K562 (cell line): ENCODE data around the gene ANKH. TPM values are rescaled to one million over a fixed set of nuclear protein-coding genes. Genes with fewer than 3 reads are reported as not detected.
A peak's percentile ranks its signal among the peaks of the same experiment; 100 is the strongest.

Experiments
- ATAC-seq: fragments of 200-7000 bp; cut with Tn5 transposase; 3 replicates; pipeline ENCODE4 v1.9.1; 2020; ENCODE audit warnings: moderate library complexity
- BruUV-seq: library from RNA; stranded (reverse); fragments of 400-500 nt; replicated peaks from 2 replicates; lab custom pipeline; 2021; lab: Mats Ljungman, UMichigan
- CTCF ChIA-PET: fragments of 300-600 bp; formaldehyde crosslinking; extraction: SDS; loops from one replicate; lab custom pipeline; 2021; ENCODE audit warnings: low intra/inter-chr PET ratio; lab: Yijun Ruan, JAX
- POLR2A ChIA-PET: fragments of 300-600, 350-650 bp; sonication (Branson Sonifier 250); formaldehyde crosslinking; extraction: SDS; loops from one replicate; lab custom pipeline; 2021; ENCODE audit warnings: antibody characterized with exemption, inconsistent platforms; lab: Yijun Ruan, JAX
- DNase-seq, 4 experiments: peaks; one replicate each; pipeline versions ENCODE4 v3.0.0 to v3.0.0-alpha.2; 2011 to 2018; ENCODE audit warnings: low spot score in 3 of 4, mixed read lengths in 3 of 4; ENCODE audit errors: extremely low read depth in 1 of 4
- FAIRE-seq: peaks from 2 replicates; lab custom pipeline; 2011; peaks lifted over from hg19 to GRCh38; lab: Jason Lieb, UNC
- H2AFZ ChIP-seq: 2 replicates; pipeline ENCODE4 v1.6.0; 2011; ENCODE audit warnings: low read depth, low read length, control low read depth, inconsistent platforms
- H3K27ac ChIP-seq: fragments of 200-600 bp; 3 replicates; pipeline ENCODE4 v1.8.0; 2011; ENCODE audit warnings: low read depth, mild to moderate bottlenecking, control low read depth, inconsistent platforms, low read length, moderate library complexity, mixed read lengths; ENCODE audit errors: extremely low read depth
- H3K27me3 ChIP-seq, 2 experiments: fragments of 300-600 bp in 1 of 2; 2 replicates in 1 of 2; 3 replicates in 1 of 2; pipeline versions ENCODE4 v1.6.0 to v1.8.0; 2011; ENCODE audit warnings: inconsistent platforms in 2 of 2, low read length in 2 of 2, mild to moderate bottlenecking in 1 of 2, mixed read lengths in 1 of 2, moderate library complexity in 1 of 2; ENCODE audit not compliant: control insufficient read depth in 2 of 2, insufficient read depth in 2 of 2
- H3K36me3 ChIP-seq: fragments of 300-600 bp; 3 replicates; pipeline ENCODE4 v1.8.0; 2011; ENCODE audit warnings: mild to moderate bottlenecking, low read length, inconsistent platforms; ENCODE audit not compliant: control insufficient read depth, insufficient read depth
- H3K4me1 ChIP-seq, 2 experiments: fragments of 200-600 bp in 1 of 2; replicated peaks in 1 of 2; 2 replicates in 1 of 2; 3 replicates in 1 of 2; pipeline versions ENCODE4 v1.5.1 to v1.8.0; 2011; ENCODE audit warnings: inconsistent platforms in 2 of 2, low read length in 2 of 2, mild to moderate bottlenecking in 1 of 2, mixed read lengths in 1 of 2, moderate library complexity in 1 of 2; ENCODE audit not compliant: control insufficient read depth in 2 of 2, insufficient read depth in 2 of 2
- H3K4me2 ChIP-seq: 2 replicates; pipeline ENCODE4 v1.6.1; 2011; ENCODE audit warnings: low read length, control low read depth, inconsistent platforms, mixed read lengths; ENCODE audit not compliant: insufficient read depth
- H3K4me3 ChIP-seq: fragments of 200-600 bp; sonication (generic), shearing (Covaris generic); 2 replicates; pipeline ENCODE4 v1.5.1; 2016; ENCODE audit warnings: control low read depth, inconsistent platforms
- H3K79me2 ChIP-seq: fragments of 200-600 bp; 3 replicates; pipeline ENCODE4 v1.8.0; 2011; ENCODE audit warnings: low read length, inconsistent platforms; ENCODE audit not compliant: control insufficient read depth, insufficient read depth
- H3K9ac ChIP-seq, 2 experiments: 2 replicates each; pipeline versions ENCODE4 v1.6.0 to v1.6.1; 2011; ENCODE audit warnings: low read depth in 2 of 2, low read length in 2 of 2, control low read depth in 1 of 2, inconsistent platforms in 1 of 2, mild to moderate bottlenecking in 1 of 2, mixed read lengths in 1 of 2; ENCODE audit not compliant: insufficient read depth in 1 of 2
- H3K9me1 ChIP-seq: one replicate; pipeline ENCODE4 v1.6.0; 2011; ENCODE audit warnings: inconsistent platforms, mild to moderate bottlenecking, low read length, moderate library complexity; ENCODE audit not compliant: control insufficient read depth, insufficient read depth
- H3K9me3 ChIP-seq: replicated peaks from 2 replicates; pipeline ENCODE4 v1.5.1; 2011; ENCODE audit warnings: low read depth, low read length, inconsistent platforms; ENCODE audit not compliant: control insufficient read depth, insufficient read depth
- H4K20me1 ChIP-seq: replicated peaks from 2 replicates; pipeline ENCODE4 v1.6.1; 2011; ENCODE audit warnings: low read length, inconsistent platforms, mixed read lengths; ENCODE audit not compliant: control insufficient read depth, insufficient read depth
- BCOR ChIP-seq: fragments of 450-650 bp; IDR thresholded peaks from 2 replicates; pipeline ENCODE4 v1.6.1; 2016
- DDX20 ChIP-seq: fragments of 450-650 bp; IDR thresholded peaks from 2 replicates; pipeline ENCODE4 v1.6.1; 2016; ENCODE audit warnings: missing genetic modification characterization, low read depth, mild to moderate bottlenecking, missing compliant biosample characterization, moderate library complexity
- DIDO1 ChIP-seq: fragments of 450-650 bp; IDR thresholded peaks from 2 replicates; pipeline ENCODE4 v1.6.1; 2016; ENCODE audit warnings: low read depth, missing biosample characterization, missing genetic modification characterization
- FOXA3 ChIP-seq, 2 experiments: fragments of 450-650 bp in 1 of 2; sonication (generic) in 1 of 2; formaldehyde crosslinking; IDR thresholded peaks in 1 of 2; conservative IDR thresholded peaks in 1 of 2; 2 replicates each; pipeline versions ENCODE4 v1.4.0 to v1.8.0; 2020 to 2022; ENCODE audit warnings: mild to moderate bottlenecking in 2 of 2, missing genetic modification reagents in 1 of 2
- GABPA ChIP-seq: fragments of 200-800 bp; sonication (Bioruptor generic); conservative IDR thresholded peaks from 2 replicates; pipeline ENCODE4 v1.6.1; 2016; ENCODE audit warnings: low read depth, missing genetic modification characterization, missing compliant biosample characterization
- HOXB6 ChIP-seq: fragments of 250-450 bp; sonication (Bioruptor Pico); IDR thresholded peaks from 2 replicates; pipeline ENCODE4 v1.5.1; 2022; ENCODE audit warnings: mild to moderate bottlenecking, borderline replicate concordance
- NBN ChIP-seq: fragments of 450-650 bp; IDR thresholded peaks from 2 replicates; pipeline ENCODE4 v1.6.1; 2016; ENCODE audit warnings: low read depth, mild to moderate bottlenecking
- NR1H2 ChIP-seq: sonication (generic); formaldehyde crosslinking; IDR thresholded peaks from 2 replicates; pipeline ENCODE4 v1.4.0; 2020; ENCODE audit warnings: mild to moderate bottlenecking, missing genetic modification reagents
- NR2C1 ChIP-seq, 2 experiments: fragments of 450-650 bp; IDR thresholded peaks; 2 replicates each; pipeline ENCODE4 v1.6.1; 2017; ENCODE audit warnings: mild to moderate bottlenecking in 2 of 2, antibody characterized with exemption in 1 of 2, inconsistent platforms in 1 of 2, missing compliant biosample characterization in 1 of 2, missing genetic modification characterization in 1 of 2
- NR3C1 ChIP-seq: sonication (generic); formaldehyde crosslinking; IDR thresholded peaks from 2 replicates; pipeline ENCODE4 v1.8.1; 2022; ENCODE audit warnings: missing genetic modification reagents
- PPARD ChIP-seq: fragments of 250-450 bp; sonication (Bioruptor Pico); IDR thresholded peaks from 2 replicates; pipeline ENCODE4 v1.8.0; 2022; ENCODE audit warnings: inconsistent platforms, mild to moderate bottlenecking, moderate library complexity
- RBFOX2 ChIP-seq: fragments of 200-400 bp; formaldehyde crosslinking; IDR thresholded peaks from 2 replicates; pipeline ENCODE4 v1.6.1; 2017; ENCODE audit warnings: low read depth, mild to moderate bottlenecking, low read length, moderate library complexity
- RBM14 ChIP-seq: fragments of 200-400 bp; formaldehyde crosslinking; IDR thresholded peaks from 2 replicates; pipeline ENCODE4 v1.6.1; 2018; ENCODE audit warnings: low read depth, mild to moderate bottlenecking, low read length, moderate library complexity, borderline replicate concordance; ENCODE audit not compliant: insufficient read depth
- RBM15 ChIP-seq: fragments of 200-400 bp; formaldehyde crosslinking; IDR thresholded peaks from 2 replicates; pipeline ENCODE4 v1.6.1; 2018; ENCODE audit warnings: mild to moderate bottlenecking, low read length, moderate library complexity; ENCODE audit not compliant: insufficient read depth
- SMC3 ChIP-seq: conservative IDR thresholded peaks from 2 replicates; pipeline ENCODE4 v1.6.1; 2011; ENCODE audit warnings: low read depth, low read length, improper control_type of control experiment; ENCODE audit not compliant: insufficient read depth
- SP1 ChIP-seq: sonication (generic); formaldehyde crosslinking; IDR thresholded peaks from 2 replicates; pipeline ENCODE4 v1.8.1; 2022; ENCODE audit warnings: mild to moderate bottlenecking, missing genetic modification reagents
- SPI1 ChIP-seq: IDR thresholded peaks from 2 replicates; pipeline ENCODE4 v1.6.1; 2011; ENCODE audit warnings: low read depth, low read length, control low read depth, borderline replicate concordance
- ZNF146 ChIP-seq: IDR thresholded peaks from one replicate; pipeline ENCODE4 v1.6.1; 2018; ENCODE audit warnings: missing compliant biosample characterization; ENCODE audit not compliant: unreplicated experiment
- ZZZ3 ChIP-seq: fragments of 450-650 bp; IDR thresholded peaks from 2 replicates; pipeline ENCODE4 v1.6.1; 2016; ENCODE audit warnings: antibody characterized with exemption, mild to moderate bottlenecking, moderate library complexity
- WGBS: fragments of 100-300 bp; shearing (Covaris generic); methylation state at CpG from one replicate; pipeline ENCODE4 v1.1.6; 2016; ENCODE audit warnings: low coverage, mixed read lengths; ENCODE audit not compliant: insufficient coverage; ENCODE audit errors: missing lambda C conversion rate; 5-methylcytosine and 5-hydroxymethylcytosine counted together
- in situ Hi-C: fragments of 300-500 bp; cut with MboI; formaldehyde crosslinking; loops from 4 replicates; pipeline ENCODE4 v1.15.0; 2018; ENCODE audit warnings: inconsistent platforms, mixed read lengths
- intact Hi-C: fragments of 100-400 bp; cut with micrococcal nuclease; formaldehyde crosslinking; loops from 2 replicates; pipeline ENCODE4 v1.14.2; 2022
- polyA plus RNA-seq, 8 experiments: library from polyadenylated mRNA; depleted of rRNA in 4 of 8; stranded (reverse) in 5 of 8; unstranded in 3 of 8; fragments of >200 nt; fragmentation: Nextera tagmentation in 2 of 8; fragmentation: Illumina TruSeq in 1 of 8; extraction: Ambion mirVana in 2 of 8; extraction: Trizol in 1 of 8; gene quantifications; 2 replicates each; pipeline versions ENCODE4 v1.2.1 to v1.2.3, GENCODE V29; 2011 to 2014; ENCODE audit warnings: inconsistent platforms in 1 of 8, missing spikeins in 1 of 8
- total RNA-seq, 7 experiments: library from RNA; depleted of rRNA in 6 of 7; stranded (reverse); fragments of >200 nt in 6 of 7; fragmentation: Illumina TruSeq in 2 of 7; extraction: Trizol in 2 of 7; gene quantifications; 2 replicates each; pipeline versions ENCODE4 v1.2.1 to v1.2.3, GENCODE V29; 2011 to 2021; ENCODE audit warnings: low replicate concordance in 1 of 7
- TF ChIP-seq, protein P1 (sequence below), 2 experiments: fragments of 150-350 bp in 1 of 2; IDR thresholded peaks; 2 replicates each; pipeline ENCODE4 v1.6.1; 2012 to 2016; ENCODE audit warnings: low read depth in 2 of 2, low read length in 2 of 2, mild to moderate bottlenecking in 1 of 2, moderate library complexity in 1 of 2

Gene ANKH
- total and polyA plus RNA-seq, 9 of the 15 experiments (the other 6 are each of a cell fraction or from before 2014, with no cell fraction given): 0.79 to 12.2 (median 4.5) TPM

DNA sequence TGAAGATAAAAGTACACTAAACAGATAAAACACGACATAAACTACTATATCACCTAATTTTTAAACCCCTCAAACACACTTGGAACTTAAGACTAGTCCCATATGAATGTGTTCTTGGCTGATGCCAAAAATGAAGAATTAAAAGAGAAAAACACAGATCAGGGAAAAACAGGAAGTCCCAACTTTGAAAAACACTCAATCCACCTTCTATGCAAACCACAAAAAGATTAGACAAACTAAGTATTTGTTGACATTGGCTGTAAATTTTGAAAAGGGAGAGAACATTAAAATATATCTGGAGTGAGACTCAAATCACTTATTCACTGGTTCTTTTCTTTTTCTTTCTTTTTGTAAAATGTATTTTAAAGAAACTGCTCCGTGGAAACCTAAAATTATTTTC is 81.4 kb downstream of the ANKH start:
- FAIRE-seq: no peak
- H3K4me2 ChIP-seq: no peak overlapping the region
- no peaks in the 10 kb centered on the region for H3K4me1 ChIP-seq
- H3K36me3 ChIP-seq: no peaks in the 10 kb centered on the region
- 0% methylated on average over 2 of the region's 2 CpGs for WGBS
- H3K9me3 ChIP-seq: no peaks in the 10 kb centered on the region
- ATAC-seq: no peak
- peaks cover 4% of the 10 kb centered on the region; the same call in 1 of the 2 replicates for H4K20me1 ChIP-seq
- H2AFZ ChIP-seq: no peak overlapping the region
- in situ Hi-C loops (no loop called here), intact Hi-C loops (no loop called here)
- H3K27ac ChIP-seq: no peak overlapping the region
- BruUV-seq: no TSS peak
- no peak overlapping the region for H3K9ac ChIP-seq
- CTCF ChIA-PET: no interaction called here
- no peaks in the 10 kb centered on the region for H3K9me1 ChIP-seq
- no peak overlapping the region for H3K4me3 ChIP-seq
- no peak for DNase-seq
- H3K79me2 ChIP-seq: no peaks in the 10 kb centered on the region
- H3K27me3 ChIP-seq: peaks cover 0 to 20% of the 10 kb centered on the region in 2 experiments; a peak in 3 of 5 replicates
- POLR2A ChIA-PET: no interaction called here
- TF ChIP-seq DDX20 (tag) (no peak), ZNF146 (CRISPR knock-in tag) (no peak), SP1 (CRISPR knock-in tag) (no peak), PPARD (no peak), FOXA3 (CRISPR knock-in tag; conservative IDR thresholded peaks at IDR 0.05 in 1 of 2, IDR thresholded peaks at IDR 0.05 in 1 of 2) (peak in 1 of 2 experiments; percentile 76; a peak in 2 of 4 replicates), NR1H2 (CRISPR knock-in tag) (no peak), HOXB6 (no peak), SPI1 (peak; percentile 77), GABPA (tag) (0 out of 2 replicates have a peak, but pooled peaks have one; percentile 17), DIDO1 (tag) (no peak), BCOR (no peak), NR3C1 (CRISPR knock-in tag) (no peak), ZZZ3 (no peak), SMC3 (no peak), RBM14 (no peak), NBN (no peak), RBM15 (no peak), NR2C1 (IDR thresholded peaks at IDR 0.05) (no peak), NR2C1 (tag; IDR thresholded peaks at IDR 0.05) (no peak), RBFOX2 (no peak)
- TF ChIP-seq, protein P1, sequence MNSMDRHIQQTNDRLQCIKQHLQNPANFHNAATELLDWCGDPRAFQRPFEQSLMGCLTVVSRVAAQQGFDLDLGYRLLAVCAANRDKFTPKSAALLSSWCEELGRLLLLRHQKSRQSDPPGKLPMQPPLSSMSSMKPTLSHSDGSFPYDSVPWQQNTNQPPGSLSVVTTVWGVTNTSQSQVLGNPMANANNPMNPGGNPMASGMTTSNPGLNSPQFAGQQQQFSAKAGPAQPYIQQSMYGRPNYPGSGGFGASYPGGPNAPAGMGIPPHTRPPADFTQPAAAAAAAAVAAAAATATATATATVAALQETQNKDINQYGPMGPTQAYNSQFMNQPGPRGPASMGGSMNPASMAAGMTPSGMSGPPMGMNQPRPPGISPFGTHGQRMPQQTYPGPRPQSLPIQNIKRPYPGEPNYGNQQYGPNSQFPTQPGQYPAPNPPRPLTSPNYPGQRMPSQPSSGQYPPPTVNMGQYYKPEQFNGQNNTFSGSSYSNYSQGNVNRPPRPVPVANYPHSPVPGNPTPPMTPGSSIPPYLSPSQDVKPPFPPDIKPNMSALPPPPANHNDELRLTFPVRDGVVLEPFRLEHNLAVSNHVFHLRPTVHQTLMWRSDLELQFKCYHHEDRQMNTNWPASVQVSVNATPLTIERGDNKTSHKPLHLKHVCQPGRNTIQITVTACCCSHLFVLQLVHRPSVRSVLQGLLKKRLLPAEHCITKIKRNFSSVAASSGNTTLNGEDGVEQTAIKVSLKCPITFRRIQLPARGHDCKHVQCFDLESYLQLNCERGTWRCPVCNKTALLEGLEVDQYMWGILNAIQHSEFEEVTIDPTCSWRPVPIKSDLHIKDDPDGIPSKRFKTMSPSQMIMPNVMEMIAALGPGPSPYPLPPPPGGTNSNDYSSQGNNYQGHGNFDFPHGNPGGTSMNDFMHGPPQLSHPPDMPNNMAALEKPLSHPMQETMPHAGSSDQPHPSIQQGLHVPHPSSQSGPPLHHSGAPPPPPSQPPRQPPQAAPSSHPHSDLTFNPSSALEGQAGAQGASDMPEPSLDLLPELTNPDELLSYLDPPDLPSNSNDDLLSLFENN (IDR thresholded peaks at IDR 0.05; ENCODE audit: low read depth in 2 of 2, low read length in 2 of 2): no peak
